ENCODE measurements around the gene CRY2. TPM values are rescaled to one million over a fixed set of nuclear protein-coding genes. Genes with fewer than 3 reads are reported as not detected.

Gene CRY2
- total RNA-seq, 1 experiment from 2014 or later, result 28.6 TPM

- DNase-seq (ENCODE audit: low spot score), result no peak
Observed at GRCh38 chr11:45877845-45878244, 30.6 kb downstream of the CRY2 start.

- DNase-seq (ENCODE audit: low spot score), result no peak
Observed at GRCh38 chr11:45879803-45880686, 32.8 kb downstream of the CRY2 start.

GRCh38 chr11:45880772-45881570, 33.7 kb downstream of the CRY2 start:
- no peak for DNase-seq (ENCODE audit: low spot score)

GRCh38 chr11:45881708-45882368, 34.6 kb downstream of the CRY2 start:
- no peak for DNase-seq (ENCODE audit: low spot score)

- DNase-seq (ENCODE audit: low spot score), result no peak
Observed at GRCh38 chr11:45884596-45885185, 37.4 kb downstream of the CRY2 start.

GRCh38 chr11:45885274-45885920, 38.1 kb downstream of the CRY2 start, which contains the start of gene MAPK8IP1:
Gene MAPK8IP1 (plus strand): TSS chr11:45885651. CDS start chr11:45885821, 170 bp downstream.
- DNase-seq (ENCODE audit: low spot score), result peak; percentile 51

GRCh38 chr11:45885921-45886721, 38.8 kb downstream of the CRY2 start:
- no peak for DNase-seq (ENCODE audit: low spot score)

GRCh38 chr11:45886816-45887520, 39.7 kb downstream of the CRY2 start:
- no peak for DNase-seq (ENCODE audit: low spot score)

GRCh38 chr11:45887587-45887986, 40.3 kb downstream of the CRY2 start:
- no peak for DNase-seq (ENCODE audit: low spot score)

GRCh38 chr11:45889555-45889954, 42.3 kb downstream of the CRY2 start:
- DNase-seq (ENCODE audit: low spot score), result no peak

- DNase-seq (ENCODE audit: low spot score), result no peak
Observed at GRCh38 chr11:45889966-45890365, 42.7 kb downstream of the CRY2 start.

GRCh38 chr11:45890886-45891550, 43.7 kb downstream of the CRY2 start:
- no peak for DNase-seq (ENCODE audit: low spot score)

GRCh38 chr11:45892856-45893255, 45.6 kb downstream of the CRY2 start:
- no peak for DNase-seq (ENCODE audit: low spot score)

GRCh38 chr11:45894555-45895247, 47.4 kb downstream of the CRY2 start:
- DNase-seq (ENCODE audit: low spot score), result no peak

GRCh38 chr11:45895553-45896259, 48.4 kb downstream of the CRY2 start:
- DNase-seq (ENCODE audit: low spot score), result no peak

GRCh38 chr11:45896422-45896984, 49.2 kb downstream of the CRY2 start:
- DNase-seq (ENCODE audit: low spot score), result no peak

- DNase-seq (ENCODE audit: low spot score), result no peak
Observed at GRCh38 chr11:45897556-45897955, 50.3 kb downstream of the CRY2 start.

All from HT-29 (cell line).